NOMO-1 (cell line): ENCODE data around the gene PPARG.
"Not testable (repeated sequence)": the region's sequence is repeated elsewhere in the genome, so short reads cannot be mapped to it uniquely, and the experiment has no call there.

Experiments used
- DNase-seq, 2 experiments: peaks; one replicate each; lab custom pipeline; 2025; ENCODE audit not compliant: unreplicated experiment in 2 of 2; lab: John Stamatoyannopoulos, UW

The PPARG gene

DNA sequence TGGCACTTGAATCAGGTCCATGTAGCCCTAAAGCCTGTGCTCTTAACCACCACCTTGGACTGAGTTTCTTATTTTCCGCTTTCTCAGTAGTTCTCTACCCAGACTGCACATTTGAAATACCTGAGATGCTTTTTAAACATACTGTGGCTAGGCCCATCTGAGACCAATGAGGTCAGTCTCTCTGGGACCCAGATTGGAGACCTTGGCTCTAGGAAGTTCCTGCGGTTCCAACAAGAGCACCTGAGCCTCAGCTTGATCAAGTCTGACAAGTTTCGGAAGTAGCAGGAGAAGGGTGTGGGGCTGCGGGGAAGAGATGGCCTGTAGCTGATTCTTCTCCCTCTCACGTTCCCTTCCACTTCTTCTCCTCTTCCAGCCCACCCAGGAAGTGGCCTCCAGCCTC, 183.9 kb downstream of the PPARG start:
- no peak for DNase-seq

DNA sequence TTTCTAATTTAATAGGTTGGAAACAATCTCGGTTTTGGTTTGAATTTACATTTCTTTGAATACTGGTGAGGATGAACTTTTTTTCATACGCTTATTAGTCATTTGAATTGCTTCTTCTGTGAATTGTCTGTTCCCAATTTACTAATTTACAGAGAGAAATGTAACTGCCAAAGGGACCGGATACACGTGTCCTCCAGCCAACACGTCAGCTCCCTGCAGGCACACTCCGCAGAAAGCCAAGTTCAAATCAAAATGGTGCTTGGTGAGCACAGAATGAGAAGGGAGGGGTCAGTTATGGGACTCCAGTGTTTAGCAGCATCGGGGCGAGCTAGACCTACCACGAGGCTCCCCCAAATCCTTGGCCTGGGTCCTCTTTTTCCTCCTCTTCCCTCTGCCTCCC, 184.6 kb downstream of the PPARG start:
- no peak for DNase-seq

DNA sequence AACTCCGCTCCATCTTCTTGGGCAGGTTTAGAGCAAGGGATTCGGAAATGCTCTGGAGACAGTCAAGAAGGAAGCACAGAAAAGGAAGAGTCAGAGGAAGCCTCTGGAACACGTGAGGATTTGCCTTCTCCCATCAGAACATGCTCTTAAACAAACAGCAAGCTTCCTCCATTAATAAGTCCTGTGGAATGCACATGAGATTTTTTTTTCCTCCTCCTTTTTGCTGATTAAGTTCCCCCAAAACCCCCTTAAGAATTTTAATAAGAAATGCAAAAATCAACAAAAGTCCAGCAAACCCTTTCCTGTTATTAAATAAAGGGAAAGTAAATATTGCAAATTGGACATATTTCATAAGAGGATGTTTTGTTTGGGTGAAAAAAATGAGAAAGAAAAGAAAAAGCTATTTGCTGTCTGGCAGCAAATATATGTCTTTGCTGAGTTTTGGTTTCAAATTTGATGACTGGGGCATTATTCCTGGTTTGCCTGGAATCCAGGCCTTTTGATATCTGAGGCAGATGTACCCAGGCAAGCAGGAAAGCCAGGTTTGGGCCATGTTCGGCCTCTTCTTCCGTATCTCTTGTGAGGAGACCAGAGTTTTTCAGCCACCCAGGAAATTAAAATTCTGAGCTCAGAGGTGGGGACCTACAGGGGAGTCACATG, 187.5 kb downstream of the PPARG start:
- no peak for DNase-seq

DNA sequence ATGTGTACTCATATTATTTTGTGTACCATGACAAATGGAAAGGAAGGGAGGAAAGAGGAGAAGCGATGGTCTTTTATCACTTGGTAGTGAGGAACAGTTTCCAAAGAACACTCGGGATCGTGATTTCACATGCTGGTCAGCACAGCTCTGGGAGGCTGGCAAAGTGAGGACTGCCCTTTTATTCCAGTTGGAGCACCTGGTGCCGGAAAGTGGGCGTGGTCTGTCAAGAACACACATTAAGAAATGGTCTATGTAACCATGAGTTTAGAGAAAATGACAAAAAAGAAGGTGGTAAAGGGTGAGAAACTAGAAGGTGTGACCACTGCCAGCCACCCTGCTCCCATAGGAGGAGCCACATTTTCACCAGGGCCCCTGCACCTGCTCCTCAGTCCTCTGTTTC, 188.4 kb downstream of the PPARG start:
- no peak for DNase-seq

DNA sequence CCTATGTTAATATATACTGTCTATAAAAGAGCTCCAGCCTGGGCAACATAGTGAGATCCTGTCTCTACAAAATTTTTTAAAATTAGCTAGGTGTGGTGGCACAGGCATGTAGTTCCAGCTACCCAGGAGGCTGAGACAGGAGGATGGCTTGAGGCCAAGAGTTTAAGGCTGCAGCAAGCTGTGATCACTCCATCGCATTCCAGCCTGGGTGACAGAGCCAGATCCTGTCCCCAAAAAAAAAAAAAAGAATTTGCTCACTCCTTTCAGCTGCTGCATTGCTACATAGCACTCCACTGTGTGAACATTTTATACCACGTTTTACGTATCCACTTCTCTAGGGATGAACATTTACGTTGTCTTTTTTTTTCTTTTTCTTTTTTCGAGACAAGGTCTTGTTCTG, 189.5 kb downstream of the PPARG start:
- no peak for DNase-seq

DNA sequence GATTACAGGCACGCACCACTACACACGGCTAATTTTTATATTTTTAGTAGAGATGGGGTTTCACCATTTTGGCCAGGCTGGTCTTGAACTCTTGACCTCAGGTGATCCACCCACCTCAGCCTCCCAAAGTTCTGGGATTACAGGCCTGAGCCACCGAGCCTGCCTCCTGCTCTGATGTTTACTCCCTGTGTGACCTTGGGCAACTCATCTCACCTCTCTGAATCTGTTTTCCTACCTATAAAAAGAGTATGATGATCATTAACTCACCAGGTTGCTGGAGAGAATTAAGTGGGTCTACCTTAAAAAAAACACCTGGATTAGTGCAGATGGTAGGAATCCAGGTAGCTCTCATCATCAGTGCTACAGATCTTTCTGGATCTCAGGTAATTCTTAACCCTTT, 190.3 kb downstream of the PPARG start:
- not testable (repeated sequence) for DNase-seq

DNA sequence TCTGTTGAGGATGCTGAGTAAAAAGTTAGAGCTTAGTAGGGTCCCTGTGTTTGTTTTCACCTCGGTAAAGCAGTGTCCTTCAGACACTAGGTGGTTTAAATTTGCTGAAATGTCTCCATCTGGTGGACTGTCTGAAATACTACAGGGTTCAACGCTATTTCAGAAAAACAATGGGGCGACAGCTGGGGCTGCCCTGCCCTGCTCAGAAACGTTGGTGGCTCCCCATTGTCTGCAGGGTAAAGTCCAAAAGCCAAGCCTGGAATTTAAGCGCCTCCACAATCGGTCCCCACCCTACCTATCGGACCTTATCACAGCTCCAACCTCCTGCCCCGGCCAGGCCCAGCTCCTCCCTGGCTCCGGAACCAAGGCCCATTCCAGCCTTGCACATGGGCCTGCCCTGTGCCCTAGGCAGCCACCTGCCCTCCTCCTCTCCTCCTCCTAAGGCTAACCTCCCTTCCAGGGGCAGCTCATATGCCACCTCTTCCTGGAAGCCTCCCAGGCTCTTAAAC, 191.1 kb downstream of the PPARG start:
- peak; percentile 29 to 65 for DNase-seq

DNA sequence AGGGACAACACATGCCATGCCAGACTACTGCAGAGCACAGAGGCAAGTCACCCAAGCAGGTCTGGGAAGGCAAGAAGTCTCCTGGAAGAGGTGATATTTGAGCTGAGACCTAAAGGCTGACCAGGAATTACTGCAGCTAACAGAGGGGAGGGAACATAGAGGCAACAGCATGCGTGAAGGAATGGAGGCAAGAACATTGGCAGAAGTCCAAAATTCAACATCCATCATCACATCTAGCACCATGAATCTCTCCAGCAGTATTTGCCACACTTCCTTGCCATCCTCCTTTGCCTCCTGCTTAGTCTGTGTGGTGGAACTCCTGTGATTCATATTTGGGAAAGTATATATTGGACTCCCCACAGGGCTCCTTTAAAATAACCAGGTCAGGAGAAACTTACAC, 194.5 kb downstream of the PPARG start:
- DNase-seq = no peak

DNA sequence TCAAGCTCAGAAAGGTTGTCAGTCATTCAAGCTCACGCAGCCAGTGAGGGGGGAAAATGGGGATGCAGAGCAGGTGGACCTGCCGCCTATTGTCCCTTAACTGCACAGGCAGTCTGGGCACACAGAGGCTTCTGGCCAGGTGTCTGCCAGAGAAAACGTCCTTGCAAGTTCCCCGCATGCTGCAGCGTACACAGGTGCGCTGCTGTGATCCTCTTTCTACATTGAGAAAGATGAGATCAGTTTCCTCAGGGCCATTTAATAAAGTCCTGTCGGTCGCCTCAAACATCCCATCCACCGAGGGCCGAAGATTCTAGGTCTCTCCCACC, 195.0 kb downstream of the PPARG start:
- DNase-seq = no peak
